Dedifferentiated amniotic fluid mesenchymal stem cell (primary cell): ENCODE results near the gene PPP1CA.

Experiments
- DNase-seq: peaks from one replicate; pipeline ENCODE4 v3.0.0-alpha.2; 2016; ENCODE audit errors: extremely low spot score

PPP1CA gene

GRCh38 chr11:67353317-67354074, 48.2 kb downstream of the PPP1CA start, which contains the start of gene POLD4:
Gene POLD4 (minus strand): TSS chr11:67353546. CDS start chr11:67353399, 147 bp downstream.
- peak; percentile 86 for DNase-seq

DNA sequence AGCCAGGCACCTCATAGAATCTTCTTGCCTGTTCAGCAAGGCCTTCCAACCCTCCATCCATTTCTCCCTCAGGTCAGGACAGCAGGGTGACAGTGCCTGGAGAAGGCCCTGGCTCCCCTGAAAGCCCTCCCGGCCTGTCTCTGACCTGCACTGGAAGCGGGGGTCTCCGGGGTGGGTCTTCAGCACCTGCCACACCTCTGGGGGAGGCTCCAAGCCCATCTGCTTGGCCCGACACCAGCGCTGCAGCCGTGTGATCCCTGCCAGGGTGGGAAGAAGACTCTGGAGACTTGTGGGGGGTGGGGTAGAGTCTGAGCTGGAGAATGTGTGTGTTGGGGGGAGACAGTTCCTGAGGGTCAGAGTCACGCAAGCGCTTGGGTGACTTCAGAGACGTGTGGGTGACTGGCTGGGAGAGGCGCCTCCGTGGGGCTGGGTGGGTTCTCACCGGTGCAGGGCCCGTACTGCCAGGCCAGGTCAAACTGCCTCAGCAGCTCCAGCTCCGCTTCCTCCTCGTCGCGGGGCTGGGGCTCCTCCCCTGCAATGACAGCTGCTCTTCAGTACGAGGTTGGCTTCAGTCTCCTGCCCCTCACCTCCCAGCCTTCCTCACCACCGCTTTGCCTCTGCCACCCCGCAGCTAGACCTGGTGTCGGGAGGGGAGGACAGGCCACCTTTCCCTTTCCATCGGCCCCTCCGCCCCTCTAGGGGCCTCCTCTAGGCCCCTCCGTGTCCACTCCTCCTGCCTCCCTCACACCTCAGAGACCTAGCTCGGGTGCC, 48.9 kb downstream of the PPP1CA start:
- no peak for DNase-seq

DNA sequence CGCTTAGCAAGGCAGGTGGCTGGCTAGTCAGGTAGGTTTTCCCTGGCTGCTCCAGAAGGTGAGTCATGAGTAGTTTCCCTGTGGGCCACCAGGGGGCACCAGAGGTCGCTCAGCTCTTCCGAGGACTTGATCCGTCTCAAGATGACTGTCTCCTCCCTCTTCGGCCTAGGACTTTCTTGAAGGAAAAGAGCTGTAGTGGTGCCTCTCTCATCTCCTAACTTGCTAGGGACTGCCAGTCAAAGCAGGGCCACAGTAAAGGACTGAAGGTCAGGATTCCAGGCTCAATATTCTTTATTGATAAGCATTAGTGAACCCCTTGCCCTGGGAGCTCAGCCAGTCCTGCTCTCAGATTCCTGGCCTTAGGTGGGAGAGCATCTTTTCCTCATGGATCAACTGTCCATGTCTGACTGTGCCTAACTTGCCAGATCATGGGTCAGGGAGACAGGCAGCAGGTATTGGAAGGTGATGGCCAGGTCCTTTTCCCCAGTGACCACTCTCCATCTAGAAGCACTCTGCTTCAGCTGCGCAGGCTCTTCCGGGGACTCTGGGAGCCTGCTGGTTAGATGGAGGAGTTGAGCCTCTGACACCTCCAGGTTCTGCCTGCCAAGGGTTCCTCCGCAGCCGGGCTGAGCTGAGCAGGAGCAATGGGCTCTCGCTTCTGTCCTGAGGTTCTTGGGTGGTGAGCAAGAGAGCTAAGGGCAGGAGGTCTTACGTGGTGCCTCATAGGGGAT, 50.2 kb downstream of the PPP1CA start:
- peak; percentile 66 for DNase-seq

DNA sequence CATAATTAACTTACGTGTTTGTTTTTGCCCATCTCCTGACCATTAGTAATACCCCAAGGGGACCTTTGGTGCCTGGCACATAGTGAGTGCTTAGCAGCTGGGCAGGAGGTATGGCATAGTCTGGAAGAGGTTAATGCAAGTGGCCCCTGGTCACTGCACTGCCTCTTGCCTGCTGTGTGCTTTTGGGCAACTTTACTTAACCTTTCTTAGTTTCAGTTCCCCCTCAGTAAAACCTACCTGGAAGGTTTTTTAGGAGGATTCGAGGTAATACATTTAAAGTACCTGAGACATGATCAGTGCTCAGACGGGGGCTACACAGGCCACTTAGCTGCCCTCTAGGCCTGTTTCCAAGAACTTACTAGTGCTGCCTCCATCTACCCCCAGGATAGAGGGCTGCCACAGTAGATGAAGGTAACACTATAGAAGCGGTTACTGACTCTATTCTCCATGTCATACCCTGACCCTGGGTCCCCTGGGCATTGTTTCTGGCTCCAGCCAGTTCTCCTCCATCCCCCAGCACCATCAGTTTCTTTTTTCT, 51.7 kb downstream of the PPP1CA start:
- DNase-seq, result no peak

DNA sequence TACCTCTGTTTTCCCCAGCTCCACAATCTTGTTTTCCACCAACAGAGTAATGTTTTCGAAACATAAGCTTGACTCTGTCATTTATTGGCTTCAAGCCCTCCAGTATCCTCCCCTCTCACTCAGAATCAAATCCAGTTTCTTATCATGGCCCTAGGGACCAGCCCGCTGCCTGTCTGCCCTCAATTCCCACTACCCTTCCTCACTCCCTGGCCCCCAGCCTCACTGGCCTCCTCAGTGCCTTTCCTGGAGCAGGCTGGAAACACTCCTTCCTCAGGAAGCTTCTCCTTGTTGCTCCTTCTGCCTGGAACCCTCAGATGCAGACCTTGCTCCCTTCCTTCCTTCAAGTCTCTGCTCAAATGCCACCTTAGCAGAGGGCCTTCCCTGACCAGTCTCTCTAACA, 52.2 kb downstream of the PPP1CA start:
- DNase-seq, result no peak

GRCh38 chr11:67349036-67349435, 52.6 kb downstream of the PPP1CA start:
- DNase-seq, result no peak
